DND-41 (cell line): ENCODE data around the gene POLN.
A peak's percentile ranks its signal among the peaks of the same experiment; 100 is the strongest.

Experiments used
- ATAC-seq: fragments of 200-7000 bp; cut with Tn5 transposase; 3 replicates; pipeline ENCODE4 v1.9.1; 2021; ENCODE audit warnings: low read depth; ENCODE audit not compliant: insufficient read depth
- DNase-seq: peaks from one replicate; pipeline ENCODE4 v3.0.0-alpha.2; 2020
- H2AFZ ChIP-seq: 2 replicates; pipeline ENCODE4 v1.6.0; 2012; ENCODE audit warnings: low read depth, low read length
- H3K27ac ChIP-seq: 2 replicates; pipeline ENCODE4 v1.5.1; 2012; ENCODE audit warnings: low read length, inconsistent platforms
- H3K27me3 ChIP-seq: fragments of 200-600 bp; sonication (generic); 2 replicates; pipeline ENCODE4 v1.6.0; 2012; ENCODE audit warnings: low read length, mild to moderate bottlenecking, inconsistent platforms; ENCODE audit not compliant: insufficient read depth, poor library complexity
- H3K36me3 ChIP-seq: 2 replicates; pipeline ENCODE4 v1.5.1; 2012; ENCODE audit warnings: low read length, inconsistent platforms; ENCODE audit not compliant: insufficient read depth
- H3K4me1 ChIP-seq: 2 replicates; pipeline ENCODE4 v1.5.1; 2012; ENCODE audit warnings: mild to moderate bottlenecking, low read length; ENCODE audit not compliant: insufficient read depth
- H3K4me2 ChIP-seq: 2 replicates; pipeline ENCODE4 v1.6.0; 2012; ENCODE audit warnings: mild to moderate bottlenecking, moderate library complexity, low read length, inconsistent platforms; ENCODE audit not compliant: insufficient read depth
- H3K4me3 ChIP-seq, 2 experiments: fragments of 200-600 bp in 1 of 2; shearing (Covaris generic) in 1 of 2; 2 replicates each; pipeline ENCODE4 v1.5.1; 2012 to 2016; ENCODE audit warnings: inconsistent platforms in 2 of 2, low read length in 2 of 2, mild to moderate bottlenecking in 2 of 2, low read depth in 1 of 2, moderate library complexity in 1 of 2
- H3K79me2 ChIP-seq: 2 replicates; pipeline ENCODE4 v1.6.0; 2012; ENCODE audit warnings: low read length, inconsistent platforms; ENCODE audit not compliant: insufficient read depth
- H3K9ac ChIP-seq: 2 replicates; pipeline ENCODE4 v1.6.0; 2012; ENCODE audit warnings: low read depth, mild to moderate bottlenecking, inconsistent platforms, low read length, moderate library complexity
- H3K9me3 ChIP-seq: 2 replicates; pipeline ENCODE4 v1.5.1; 2012; ENCODE audit warnings: low read length, moderate library complexity, mild to moderate bottlenecking, inconsistent platforms; ENCODE audit not compliant: insufficient read depth, severe bottlenecking
- H4K20me1 ChIP-seq: 2 replicates; pipeline ENCODE4 v1.6.0; 2012; ENCODE audit warnings: low read length; ENCODE audit not compliant: insufficient read depth
- CTCF ChIP-seq: IDR thresholded peaks from 2 replicates; pipeline ENCODE4 v1.5.1; 2012; ENCODE audit warnings: borderline replicate concordance, low read length, moderate library complexity, mild to moderate bottlenecking; ENCODE audit not compliant: poor library complexity, severe bottlenecking; ENCODE audit errors: extremely low read depth
- EZH2 ChIP-seq: IDR thresholded peaks from 3 replicates; pipeline ENCODE4 v1.6.1; 2012; ENCODE audit warnings: borderline replicate concordance, low read depth, mild to moderate bottlenecking, moderate library complexity, low read length, inconsistent platforms; ENCODE audit not compliant: severe bottlenecking

POLN gene

GRCh38 chr4:2150076-2150475, 91.8 kb downstream of the POLN start:
- H3K27me3 ChIP-seq: no peaks in the 10 kb centered on the region
- TF ChIP-seq CTCF (no peak), EZH2 (no peak)
- H3K4me2 ChIP-seq: no peak overlapping the region
- DNase-seq: no peak
- no peaks in the 10 kb centered on the region for H3K9me3 ChIP-seq
- no peak overlapping the region for H3K27ac ChIP-seq
- no peaks in the 10 kb centered on the region for H3K79me2 ChIP-seq
- H3K9ac ChIP-seq: no peak overlapping the region
- no peak for ATAC-seq
- no peaks in the 10 kb centered on the region for H4K20me1 ChIP-seq
- H3K4me1 ChIP-seq: no peaks in the 10 kb centered on the region
- no peak overlapping the region for H2AFZ ChIP-seq
- H3K36me3 ChIP-seq: no peaks in the 10 kb centered on the region
- no peak overlapping the region for H3K4me3 ChIP-seq

- Histone ChIP-seq H3K4me2 (no peak overlapping the region), H3K36me3 (no peaks in the 10 kb centered on the region), H3K79me2 (no peaks in the 10 kb centered on the region), H3K9me3 (no peaks in the 10 kb centered on the region), H3K4me3 (no peak overlapping the region), H4K20me1 (no peaks in the 10 kb centered on the region), H3K4me1 (peaks cover 8% of the 10 kb centered on the region), H2AFZ (no peak overlapping the region), H3K27ac (no peak overlapping the region), H3K27me3 (no peaks in the 10 kb centered on the region), H3K9ac (no peak overlapping the region)
- DNase-seq (no peak), ATAC-seq (peak; percentile 55; the same call in 1 of the 3 replicates)
- TF ChIP-seq CTCF (peak; percentile 26), EZH2 (no peak)
These were observed 99.1 kb downstream of the POLN start for GRCh38 chr4:2142630-2143427.

GRCh38 chr4:2141762-2142451, 100.0 kb downstream of the POLN start:
- peaks cover 8% of the 10 kb centered on the region for H3K4me1 ChIP-seq
- no peaks in the 10 kb centered on the region for H3K36me3 ChIP-seq
- no peaks in the 10 kb centered on the region for H3K27me3 ChIP-seq
- H2AFZ ChIP-seq: no peak overlapping the region
- DNase-seq (no peak), ATAC-seq (peak; percentile 52; the same call in 1 of the 3 replicates)
- TF ChIP-seq CTCF (no peak), EZH2 (no peak)
- no peak overlapping the region for H3K9ac ChIP-seq
- H3K9me3 ChIP-seq: no peaks in the 10 kb centered on the region
- no peaks in the 10 kb centered on the region for H3K79me2 ChIP-seq
- no peak overlapping the region for H3K27ac ChIP-seq
- no peak overlapping the region for H3K4me2 ChIP-seq
- no peak overlapping the region for H3K4me3 ChIP-seq
- H4K20me1 ChIP-seq: no peaks in the 10 kb centered on the region
